Stimulated activated effector memory CD8-positive, alpha-beta T cell treated with anti-CD3 and anti-CD28 coated beads, Interleukin-12 subunit alpha, Interleukin-12 subunit beta, amount 100 ng/mL, for 72 hours (primary cell): ENCODE data around the gene PLP2.
"Not testable (repeated sequence)": the region's sequence is repeated elsewhere in the genome, so short reads cannot be mapped to it uniquely, and the experiment has no call there.

Source experiments
- ATAC-seq: fragments of 150-1000 bp; cut with Tn5 transposase; 2 replicates; pipeline ENCODE4 v1.10.0; 2021
- DNase-seq, 2 donors: peaks; one replicate each; pipeline ENCODE4 v3.0.0; 2021 to 2022; ENCODE audit warnings: low spot score in 2 of 2
- H3K27ac Mint-ChIP-seq: one replicate; pipeline ENCODE4 v1.8.0; 2022; ENCODE audit warnings: mild to moderate bottlenecking, mixed read lengths
- H3K36me3 Mint-ChIP-seq: one replicate; pipeline ENCODE4 v1.8.0; 2022; ENCODE audit warnings: mild to moderate bottlenecking, mixed read lengths
- H3K4me1 Mint-ChIP-seq: one replicate; pipeline ENCODE4 v1.8.0; 2022; ENCODE audit warnings: mixed read lengths
- H3K4me3 Mint-ChIP-seq: one replicate; pipeline ENCODE4 v1.8.0; 2022; ENCODE audit warnings: mild to moderate bottlenecking, mixed read lengths
- H3K9me3 Mint-ChIP-seq: one replicate; pipeline ENCODE4 v1.8.0; 2022; ENCODE audit warnings: mixed read lengths

The PLP2 gene, protein sequence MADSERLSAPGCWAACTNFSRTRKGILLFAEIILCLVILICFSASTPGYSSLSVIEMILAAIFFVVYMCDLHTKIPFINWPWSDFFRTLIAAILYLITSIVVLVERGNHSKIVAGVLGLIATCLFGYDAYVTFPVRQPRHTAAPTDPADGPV

DNA sequence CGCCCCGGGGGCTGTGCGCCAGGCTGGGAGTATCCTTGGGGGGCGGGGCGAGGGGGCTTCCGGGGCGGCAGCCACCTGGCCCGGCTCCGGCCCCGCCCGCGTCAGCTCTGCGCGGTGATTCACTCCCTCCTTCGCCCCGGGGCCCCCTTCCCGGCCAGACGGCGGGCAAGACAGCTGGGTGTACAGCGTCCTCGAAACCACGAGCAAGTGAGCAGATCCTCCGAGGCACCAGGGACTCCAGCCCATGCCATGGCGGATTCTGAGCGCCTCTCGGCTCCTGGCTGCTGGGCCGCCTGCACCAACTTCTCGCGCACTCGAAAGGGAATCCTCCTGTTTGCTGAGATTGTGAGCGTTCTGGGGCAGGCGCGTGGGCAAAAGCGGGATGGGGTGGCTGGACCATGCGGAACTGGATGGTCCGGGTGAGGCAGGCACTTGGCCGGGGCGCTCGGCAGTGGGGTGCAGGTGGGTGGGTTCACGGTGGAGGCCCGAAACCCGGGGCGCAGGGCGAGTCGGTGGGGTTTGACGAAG lies at the start of gene PLP2:
Gene PLP2 (plus strand): TSS at position 147 of the 528 bp plus-strand sequence. CDS start 103 bp downstream, at position 250.
- DNase-seq (peak; percentile 56 to 77), ATAC-seq (peak; percentile 80)
- Mint-ChIP-seq H3K36me3 (peaks cover 59% of the 10 kb centered on the region), H3K4me1 (peaks cover 42% of the 10 kb centered on the region), H3K27ac (peak within 1 kb of the TSS; percentile 87), H3K9me3 (no peaks in the 10 kb centered on the region), H3K4me3 (peak within 1 kb of the TSS; percentile 83)

DNA sequence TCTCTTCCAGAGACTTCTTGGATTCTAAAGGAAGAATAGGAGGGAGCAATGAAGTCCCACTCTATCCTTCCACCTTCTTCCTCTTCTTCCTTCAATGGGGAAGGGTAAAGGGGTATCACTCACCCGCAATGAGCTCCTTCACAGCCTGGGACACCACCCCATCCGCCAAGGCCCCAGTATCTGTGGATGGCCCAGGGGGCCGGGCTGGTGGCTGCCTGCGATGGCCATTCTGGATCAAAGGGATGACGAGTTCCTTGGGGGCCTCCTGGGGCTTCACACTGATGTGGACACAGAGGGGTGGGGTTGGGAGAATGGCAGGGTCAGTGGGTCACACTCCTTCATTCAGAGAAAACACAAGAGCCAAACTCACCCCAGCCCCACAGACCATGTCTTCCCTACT lies 49.2 kb upstream of the PLP2 start:
- Mint-ChIP-seq H3K4me3 (peak overlapping the region; percentile 97), H3K4me1 (peaks cover 35% of the 10 kb centered on the region), H3K27ac (peak overlapping the region; percentile 99), H3K36me3 (peaks cover 58% of the 10 kb centered on the region), H3K9me3 (no peaks in the 10 kb centered on the region)
- DNase-seq (no peak), ATAC-seq (no peak)

DNA sequence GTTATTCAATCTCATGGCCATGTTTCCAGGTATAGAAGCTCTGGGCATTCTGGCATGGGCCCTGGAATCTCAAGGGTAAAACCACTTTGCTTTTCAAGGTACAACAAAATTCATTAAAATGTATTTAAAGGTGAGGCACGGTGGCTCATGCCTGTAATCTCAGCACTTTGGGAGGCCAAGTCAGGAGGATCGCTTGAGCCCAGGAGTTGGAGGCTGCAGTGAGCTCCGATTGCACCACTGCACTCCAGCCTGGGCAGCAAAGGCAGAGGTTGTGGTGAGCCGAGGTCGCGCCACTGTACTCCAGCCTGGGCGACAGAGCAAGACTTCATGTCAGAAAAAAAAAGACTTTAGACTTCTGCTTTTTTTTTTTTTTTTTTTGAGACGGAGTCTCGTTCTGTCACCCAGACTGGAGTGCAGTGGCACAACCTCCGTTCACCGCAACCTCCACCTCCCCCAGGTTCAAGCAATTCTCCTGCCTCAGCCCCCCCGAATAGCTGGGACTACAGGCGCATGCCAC lies 43.9 kb upstream of the PLP2 start:
- H3K36me3 Mint-ChIP-seq, DNase-seq, H3K4me1 Mint-ChIP-seq, H3K4me3 Mint-ChIP-seq, ATAC-seq, H3K9me3 Mint-ChIP-seq, H3K27ac Mint-ChIP-seq: not testable (repeated sequence)

DNA sequence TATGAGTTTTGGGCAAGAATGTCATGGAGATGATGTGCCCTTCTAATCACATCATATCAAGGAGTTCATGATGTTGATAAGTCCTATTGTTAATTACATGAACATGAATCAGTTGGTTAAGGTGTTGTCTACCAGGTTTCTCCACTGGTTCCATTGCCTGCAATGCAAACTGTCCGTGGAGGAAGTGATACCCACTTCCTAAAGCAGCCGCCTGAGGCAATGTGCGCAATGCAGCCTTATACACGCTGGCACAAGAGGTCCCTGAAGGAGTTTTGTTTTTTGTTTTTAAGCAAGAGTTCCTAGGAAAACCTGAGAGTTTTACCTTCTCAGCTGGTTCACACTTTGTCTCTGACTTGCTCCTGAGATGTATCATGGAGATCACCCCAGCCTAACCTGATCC lies 42.3 kb upstream of the PLP2 start:
- H3K4me3 Mint-ChIP-seq: no peak overlapping the region
- DNase-seq: no peak
- H3K4me1 Mint-ChIP-seq: no peaks in the 10 kb centered on the region
- ATAC-seq: no peak
- no peak overlapping the region for H3K27ac Mint-ChIP-seq
- no peaks in the 10 kb centered on the region for H3K36me3 Mint-ChIP-seq
- no peaks in the 10 kb centered on the region for H3K9me3 Mint-ChIP-seq

DNA sequence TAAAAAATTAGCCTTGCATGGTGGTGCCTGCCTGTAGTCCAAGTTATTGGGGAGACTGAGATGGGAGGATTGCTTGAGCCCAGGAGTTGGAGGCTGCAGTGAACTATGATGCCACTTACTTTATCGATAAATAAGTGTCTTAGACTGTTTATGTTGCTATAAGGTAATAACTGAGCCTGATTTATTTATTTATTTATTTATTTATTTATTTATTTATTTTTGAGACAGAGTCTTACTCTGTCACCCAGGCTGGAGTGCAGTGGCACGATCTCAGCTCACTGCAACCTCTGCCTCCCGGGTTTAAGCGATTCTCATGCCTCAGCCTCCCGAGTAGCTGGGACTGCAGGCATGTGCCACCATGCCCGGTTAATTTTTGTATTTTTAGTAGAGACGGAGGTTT lies 39.4 kb upstream of the PLP2 start:
- not testable (repeated sequence) for ATAC-seq, DNase-seq, H3K27ac Mint-ChIP-seq, H3K4me3 Mint-ChIP-seq, H3K4me1 Mint-ChIP-seq, H3K36me3 Mint-ChIP-seq, H3K9me3 Mint-ChIP-seq

DNA sequence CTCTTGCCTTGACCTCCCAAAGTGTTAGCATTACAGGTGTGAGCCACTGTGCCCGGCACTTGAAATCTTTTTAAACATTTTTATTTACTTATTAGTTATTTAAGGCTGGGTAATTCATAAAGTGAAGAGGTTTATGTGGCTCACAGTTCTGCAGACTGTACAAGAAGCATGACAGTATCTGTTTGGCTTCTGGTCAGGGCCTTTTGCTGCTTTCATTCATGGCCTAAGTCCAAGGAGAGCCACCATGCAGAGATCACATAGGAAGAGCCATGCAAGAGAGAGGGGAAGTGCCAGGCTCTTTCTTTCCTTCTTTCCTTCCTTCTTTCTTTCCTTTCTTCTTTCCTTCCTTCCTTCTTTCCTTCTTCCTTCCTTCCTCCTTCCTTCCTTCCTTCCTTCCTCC lies 37.9 kb upstream of the PLP2 start:
- no peak overlapping the region for H3K27ac Mint-ChIP-seq
- no peak overlapping the region for H3K4me3 Mint-ChIP-seq
- ATAC-seq: no peak
- H3K9me3 Mint-ChIP-seq: no peaks in the 10 kb centered on the region
- no peaks in the 10 kb centered on the region for H3K4me1 Mint-ChIP-seq
- DNase-seq: no peak
- no peaks in the 10 kb centered on the region for H3K36me3 Mint-ChIP-seq

DNA sequence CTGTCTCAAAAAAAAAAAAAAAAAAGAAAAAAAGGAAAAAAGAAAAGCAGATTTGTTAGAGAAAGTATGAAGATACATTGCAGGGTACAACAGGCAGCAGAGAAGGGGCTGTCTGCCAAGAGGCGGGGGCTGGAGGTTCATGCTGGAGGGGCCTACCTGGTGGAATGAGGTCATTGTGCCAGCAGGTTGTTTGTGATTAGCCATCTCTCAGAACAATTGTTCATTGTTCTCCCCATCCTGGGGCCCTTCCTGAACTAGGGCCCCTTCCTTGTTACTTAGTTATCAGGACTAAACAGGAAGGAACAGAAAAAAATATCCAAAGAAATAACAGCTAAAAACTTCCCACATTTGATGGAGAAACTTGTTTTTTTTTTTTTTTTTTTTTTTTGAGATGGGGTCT lies 34.2 kb upstream of the PLP2 start:
- H3K9me3 Mint-ChIP-seq: peaks cover 4% of the 10 kb centered on the region

DNA sequence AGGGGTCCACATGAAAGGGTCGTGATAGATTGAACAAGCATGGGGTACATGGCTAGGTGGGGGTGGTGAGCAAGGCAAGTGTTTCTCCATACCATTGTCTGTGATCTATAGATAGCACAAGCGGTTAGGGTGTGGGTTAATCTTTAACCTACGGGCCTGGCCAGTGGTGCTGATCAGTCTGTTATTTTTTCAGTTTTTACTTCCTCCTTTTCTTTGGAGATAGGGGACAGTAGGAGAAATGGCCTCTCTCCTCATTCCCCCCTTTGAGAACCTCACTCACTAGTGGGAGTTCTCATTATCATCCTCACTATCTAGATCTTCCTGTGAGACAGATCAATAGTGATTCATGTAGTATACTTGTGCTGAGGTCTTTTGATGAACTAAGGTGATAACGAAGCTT lies 32.0 kb upstream of the PLP2 start:
- Mint-ChIP-seq H3K27ac (no peak overlapping the region), H3K9me3 (peaks cover 4% of the 10 kb centered on the region), H3K4me3 (no peak overlapping the region), H3K36me3 (no peaks in the 10 kb centered on the region), H3K4me1 (no peaks in the 10 kb centered on the region)
- ATAC-seq (no peak), DNase-seq (no peak)

More for the DNA sequence above, 34.2 kb upstream of the PLP2 start:
- no peaks in the 10 kb centered on the region for H3K36me3 Mint-ChIP-seq
- H3K27ac Mint-ChIP-seq: no peak overlapping the region
- H3K4me1 Mint-ChIP-seq: no peaks in the 10 kb centered on the region
- no peak overlapping the region for H3K4me3 Mint-ChIP-seq
- ATAC-seq (no peak), DNase-seq (no peak)

DNA sequence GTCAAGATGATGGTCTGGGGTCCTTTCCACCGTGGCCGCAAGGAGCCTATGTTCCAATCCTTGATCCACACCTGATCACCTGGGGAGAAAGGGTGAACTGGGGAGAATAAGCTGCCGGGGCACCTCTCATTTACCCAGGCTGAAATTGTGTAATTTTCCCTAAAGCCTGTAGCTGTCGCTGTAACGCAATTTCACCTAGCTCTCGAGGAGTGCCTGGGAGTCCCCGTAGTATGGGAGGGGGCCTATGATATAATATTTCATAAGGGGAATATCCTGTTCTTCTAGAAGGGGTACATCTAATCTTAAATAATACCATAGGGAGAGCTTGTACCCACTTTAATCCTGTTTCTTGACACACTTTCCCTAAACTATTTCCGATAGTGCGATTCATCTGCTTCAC lies 29.4 kb upstream of the PLP2 start:
- H3K4me3 Mint-ChIP-seq, H3K4me1 Mint-ChIP-seq, H3K9me3 Mint-ChIP-seq, H3K27ac Mint-ChIP-seq, DNase-seq, ATAC-seq, H3K36me3 Mint-ChIP-seq: not testable (repeated sequence)

DNA sequence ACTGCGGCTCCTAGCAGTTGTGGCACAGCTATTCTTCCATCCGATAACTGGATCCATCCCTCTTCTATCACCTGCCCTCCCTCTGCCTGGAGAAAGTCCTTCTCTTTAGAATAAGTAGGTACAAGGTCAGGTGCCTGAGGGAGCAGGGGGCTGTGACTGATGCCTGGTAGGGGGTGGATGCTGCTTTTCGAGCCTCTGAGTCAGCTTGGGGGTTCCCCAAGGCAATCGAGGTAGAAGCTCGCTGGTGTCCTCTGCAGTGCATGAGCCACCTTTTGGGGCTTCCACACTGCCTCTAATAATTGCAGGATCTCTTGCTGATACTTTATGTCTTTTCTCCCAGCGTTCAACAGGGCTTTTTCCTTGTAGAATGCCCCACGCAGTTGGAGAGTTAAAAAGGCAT lies 28.5 kb upstream of the PLP2 start:
- H3K36me3 Mint-ChIP-seq, H3K9me3 Mint-ChIP-seq, ATAC-seq, DNase-seq, H3K4me3 Mint-ChIP-seq, H3K4me1 Mint-ChIP-seq: not testable (repeated sequence)
- peak overlapping the region; percentile 32 for H3K27ac Mint-ChIP-seq

DNA sequence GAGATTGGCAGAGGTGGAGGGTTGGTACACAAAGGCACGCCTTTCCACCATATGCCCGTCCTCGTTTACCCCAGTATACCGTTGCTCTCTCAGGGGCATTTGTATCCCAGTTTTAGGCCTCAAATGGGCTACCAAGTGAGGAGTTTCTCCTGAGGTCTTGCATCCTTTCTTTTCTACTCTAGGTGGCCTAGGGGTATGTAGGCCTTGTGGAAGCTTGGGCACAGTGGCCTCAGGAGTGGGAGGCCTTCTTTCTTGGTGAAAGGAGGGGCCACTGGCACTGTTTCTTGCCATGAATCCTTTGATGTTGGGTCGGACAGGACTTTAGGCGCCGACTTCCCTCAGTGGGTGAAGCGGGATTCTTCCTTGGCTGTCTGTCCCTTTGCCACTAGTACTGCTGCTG lies 24.4 kb upstream of the PLP2 start:
- H3K4me1 Mint-ChIP-seq: no peaks in the 10 kb centered on the region
- H3K4me3 Mint-ChIP-seq: no peak overlapping the region
- DNase-seq: no peak
- no peaks in the 10 kb centered on the region for H3K9me3 Mint-ChIP-seq
- no peak for ATAC-seq
- no peaks in the 10 kb centered on the region for H3K36me3 Mint-ChIP-seq
- H3K27ac Mint-ChIP-seq: no peak overlapping the region

DNA sequence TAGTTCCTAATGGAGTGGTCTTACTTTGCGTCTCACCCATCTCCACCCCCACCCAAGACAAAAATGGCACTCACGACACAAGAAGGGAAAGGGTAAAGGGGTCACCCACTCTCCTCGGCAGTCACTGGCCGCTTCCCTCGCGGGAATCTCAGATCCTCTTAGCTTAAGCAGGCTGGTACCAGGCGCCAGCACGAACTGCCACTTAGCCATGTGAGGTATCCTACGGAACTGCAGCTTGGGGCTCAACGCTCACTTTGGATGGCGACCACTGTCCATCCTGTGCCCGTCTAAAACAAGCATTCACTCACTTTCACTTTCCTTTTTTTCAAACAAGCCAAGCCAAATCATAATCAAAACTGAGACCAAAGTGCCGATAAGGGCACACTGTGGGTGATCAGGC lies 23.8 kb upstream of the PLP2 start:
- ATAC-seq (no peak), DNase-seq (no peak)
- H3K27ac Mint-ChIP-seq: no peak overlapping the region
- no peaks in the 10 kb centered on the region for H3K4me1 Mint-ChIP-seq
- H3K9me3 Mint-ChIP-seq: no peaks in the 10 kb centered on the region
- H3K36me3 Mint-ChIP-seq: no peaks in the 10 kb centered on the region
- no peak overlapping the region for H3K4me3 Mint-ChIP-seq

DNA sequence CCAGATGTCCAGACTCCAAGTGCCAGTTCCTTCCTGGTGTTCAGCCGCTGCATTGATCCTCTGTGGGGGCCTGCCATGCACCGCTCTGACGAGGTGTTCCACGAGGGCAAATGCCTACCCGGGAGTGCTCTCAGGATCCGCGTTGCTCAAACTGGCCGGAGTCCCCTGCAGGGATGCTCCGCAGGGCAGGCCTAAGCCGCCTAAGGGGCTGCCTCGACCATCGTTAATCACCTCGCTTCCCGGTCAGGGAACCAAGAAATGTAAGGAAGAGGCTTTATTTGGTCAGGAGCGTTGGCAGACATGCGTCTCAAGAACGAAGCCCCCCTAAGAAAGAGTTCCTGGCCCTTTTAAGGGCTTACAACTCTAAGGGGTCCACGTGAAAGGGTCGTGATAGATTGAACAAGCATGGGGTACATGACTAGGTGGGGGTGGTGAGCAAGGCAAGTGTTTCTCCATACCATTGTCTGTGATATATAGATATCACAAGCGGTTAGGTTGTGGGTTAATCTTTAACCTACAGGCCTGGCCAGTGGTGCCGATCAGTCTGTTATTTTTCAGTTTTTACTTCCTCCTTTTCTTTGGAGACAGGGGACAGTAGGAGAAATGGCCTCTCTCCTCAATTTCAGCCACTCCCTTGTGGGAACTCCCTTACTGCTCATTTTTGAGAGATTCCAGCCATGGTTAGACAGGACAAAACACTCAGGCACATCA lies 23.2 kb upstream of the PLP2 start:
- not testable (repeated sequence) for H3K4me1 Mint-ChIP-seq, ATAC-seq, H3K27ac Mint-ChIP-seq, H3K36me3 Mint-ChIP-seq, H3K9me3 Mint-ChIP-seq, DNase-seq, H3K4me3 Mint-ChIP-seq

DNA sequence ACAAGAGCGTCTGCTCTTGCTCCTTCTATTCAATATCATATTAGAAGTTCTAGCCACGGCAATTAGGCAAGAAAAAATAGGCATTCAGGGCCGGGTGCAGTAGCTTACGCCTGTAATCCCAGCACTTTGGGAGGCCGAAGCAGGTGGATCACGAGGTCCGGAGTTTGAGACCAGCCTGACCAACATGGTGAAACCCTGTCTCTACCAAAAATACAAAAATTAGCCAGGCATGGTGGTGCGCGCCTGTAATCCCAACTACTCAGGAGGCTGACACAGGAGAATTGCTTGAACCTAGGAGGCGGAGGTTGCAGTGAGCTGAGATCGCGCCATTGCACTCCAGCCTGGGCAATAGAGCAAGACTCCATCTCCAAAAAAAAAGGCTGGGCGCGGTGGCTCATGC lies 22.4 kb upstream of the PLP2 start:
- not testable (repeated sequence) for H3K4me3 Mint-ChIP-seq, H3K27ac Mint-ChIP-seq, H3K9me3 Mint-ChIP-seq, DNase-seq, H3K36me3 Mint-ChIP-seq, ATAC-seq, H3K4me1 Mint-ChIP-seq

DNA sequence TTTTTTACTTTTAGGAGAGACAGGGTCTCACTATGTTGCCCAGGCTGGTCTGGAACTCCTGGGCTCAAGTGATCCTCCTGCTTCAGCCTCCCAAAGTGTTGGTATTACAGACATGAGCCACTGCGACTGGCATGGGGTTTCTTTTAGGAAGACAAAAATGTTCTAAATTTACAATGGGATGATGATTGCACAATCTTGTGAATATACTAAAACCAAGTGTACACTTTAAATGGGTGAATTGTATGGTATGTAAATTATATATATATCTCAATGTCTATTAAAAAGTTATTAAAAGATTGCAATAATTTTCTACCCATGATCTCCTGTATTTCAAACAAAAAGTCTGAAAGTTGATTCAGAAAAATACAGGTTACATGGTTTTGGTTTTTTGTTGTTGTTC lies 18.2 kb upstream of the PLP2 start:
- DNase-seq (no peak), ATAC-seq (no peak)
- peaks cover 19% of the 10 kb centered on the region for H3K4me1 Mint-ChIP-seq
- no peaks in the 10 kb centered on the region for H3K9me3 Mint-ChIP-seq
- H3K27ac Mint-ChIP-seq: no peak overlapping the region
- H3K36me3 Mint-ChIP-seq: peaks cover 7% of the 10 kb centered on the region
- H3K4me3 Mint-ChIP-seq: no peak overlapping the region

DNA sequence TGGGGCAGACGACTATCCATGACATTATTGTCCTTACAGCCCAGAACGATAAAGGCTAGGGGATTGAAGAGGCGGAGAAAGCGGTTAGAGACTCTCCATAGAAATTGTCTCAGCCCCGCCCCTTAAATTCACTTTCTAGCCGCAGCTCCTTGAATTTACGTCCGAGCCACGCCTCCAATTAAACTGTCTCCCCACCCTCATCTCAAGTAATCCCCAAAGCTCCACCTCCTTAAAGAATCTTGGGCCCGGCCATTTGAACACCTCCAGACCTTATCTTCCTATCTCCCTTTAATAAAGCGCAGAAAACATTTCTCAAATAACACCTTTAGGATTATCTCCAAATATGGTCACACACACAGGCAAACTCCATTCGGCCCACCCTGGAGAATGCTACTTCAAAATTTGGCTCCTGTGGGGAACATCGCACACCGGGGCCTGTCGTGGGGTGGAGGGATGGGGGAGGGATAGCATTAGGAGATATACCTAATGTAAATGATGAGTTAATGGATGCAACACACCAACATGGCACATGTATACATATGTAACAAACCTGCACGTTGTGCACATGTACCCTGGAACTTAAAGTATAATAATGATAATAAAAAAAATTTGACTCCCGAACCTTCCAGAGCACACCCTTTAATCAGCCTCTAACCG lies 16.3 kb upstream of the PLP2 start:
- Mint-ChIP-seq H3K4me3 (peak overlapping the region; percentile 91), H3K9me3 (no peaks in the 10 kb centered on the region), H3K27ac (peak overlapping the region; percentile 98), H3K4me1 (peaks cover 19% of the 10 kb centered on the region), H3K36me3 (peaks cover 7% of the 10 kb centered on the region)
- DNase-seq (no peak), ATAC-seq (peak; percentile 2)
